ENCODE measurements around the gene CHMP4B. TPM values are rescaled to one million over a fixed set of nuclear protein-coding genes. Genes with fewer than 3 reads are reported as not detected.

Gene CHMP4B, protein sequence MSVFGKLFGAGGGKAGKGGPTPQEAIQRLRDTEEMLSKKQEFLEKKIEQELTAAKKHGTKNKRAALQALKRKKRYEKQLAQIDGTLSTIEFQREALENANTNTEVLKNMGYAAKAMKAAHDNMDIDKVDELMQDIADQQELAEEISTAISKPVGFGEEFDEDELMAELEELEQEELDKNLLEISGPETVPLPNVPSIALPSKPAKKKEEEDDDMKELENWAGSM
- 104 TPM for polyA plus RNA-seq (2012; ENCODE audit: insufficient read length, low read depth)

DNA sequence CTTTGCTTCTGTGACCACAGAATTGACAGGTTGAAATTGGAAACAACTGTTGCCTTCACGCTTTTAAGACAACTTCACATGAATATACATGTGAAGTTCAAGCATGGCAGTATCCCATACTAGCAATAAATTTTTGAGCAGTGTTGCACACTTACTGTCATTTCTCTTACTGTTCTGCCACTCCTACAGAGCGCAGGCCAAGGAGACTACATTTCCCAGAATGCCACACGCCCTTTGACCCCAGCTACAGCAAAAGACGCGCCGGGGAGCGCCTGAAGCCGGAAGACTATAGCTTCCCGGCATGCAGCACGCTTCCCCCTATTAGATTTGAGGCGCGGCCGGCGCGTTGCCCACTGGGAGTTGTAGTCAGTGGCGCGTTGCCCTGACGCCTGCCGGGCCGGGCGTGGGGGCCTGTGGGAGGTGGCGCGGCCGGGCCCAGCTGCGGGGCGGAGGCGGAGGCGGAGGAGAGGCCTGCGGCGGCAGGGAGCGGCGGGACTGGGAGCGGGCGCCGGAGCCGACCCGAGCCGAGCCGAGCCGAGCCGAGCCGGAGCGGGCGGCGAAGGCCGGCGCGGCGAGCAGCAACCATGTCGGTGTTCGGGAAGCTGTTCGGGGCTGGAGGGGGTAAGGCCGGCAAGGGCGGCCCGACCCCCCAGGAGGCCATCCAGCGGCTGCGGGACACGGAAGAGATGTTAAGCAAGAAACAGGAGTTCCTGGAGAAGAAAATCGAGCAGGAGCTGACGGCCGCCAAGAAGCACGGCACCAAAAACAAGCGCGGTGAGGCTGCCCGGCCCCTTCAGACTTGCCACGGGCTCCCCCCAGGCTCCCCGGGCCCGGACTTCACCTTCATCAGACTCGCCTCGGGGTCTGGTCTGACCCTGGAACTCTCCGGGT, at the start of gene CHMP4B:
Gene CHMP4B (plus strand): TSS at position 464 of the 891 bp plus-strand sequence. CDS start 121 bp downstream, at position 585.
- TF ChIP-seq, protein P1, sequence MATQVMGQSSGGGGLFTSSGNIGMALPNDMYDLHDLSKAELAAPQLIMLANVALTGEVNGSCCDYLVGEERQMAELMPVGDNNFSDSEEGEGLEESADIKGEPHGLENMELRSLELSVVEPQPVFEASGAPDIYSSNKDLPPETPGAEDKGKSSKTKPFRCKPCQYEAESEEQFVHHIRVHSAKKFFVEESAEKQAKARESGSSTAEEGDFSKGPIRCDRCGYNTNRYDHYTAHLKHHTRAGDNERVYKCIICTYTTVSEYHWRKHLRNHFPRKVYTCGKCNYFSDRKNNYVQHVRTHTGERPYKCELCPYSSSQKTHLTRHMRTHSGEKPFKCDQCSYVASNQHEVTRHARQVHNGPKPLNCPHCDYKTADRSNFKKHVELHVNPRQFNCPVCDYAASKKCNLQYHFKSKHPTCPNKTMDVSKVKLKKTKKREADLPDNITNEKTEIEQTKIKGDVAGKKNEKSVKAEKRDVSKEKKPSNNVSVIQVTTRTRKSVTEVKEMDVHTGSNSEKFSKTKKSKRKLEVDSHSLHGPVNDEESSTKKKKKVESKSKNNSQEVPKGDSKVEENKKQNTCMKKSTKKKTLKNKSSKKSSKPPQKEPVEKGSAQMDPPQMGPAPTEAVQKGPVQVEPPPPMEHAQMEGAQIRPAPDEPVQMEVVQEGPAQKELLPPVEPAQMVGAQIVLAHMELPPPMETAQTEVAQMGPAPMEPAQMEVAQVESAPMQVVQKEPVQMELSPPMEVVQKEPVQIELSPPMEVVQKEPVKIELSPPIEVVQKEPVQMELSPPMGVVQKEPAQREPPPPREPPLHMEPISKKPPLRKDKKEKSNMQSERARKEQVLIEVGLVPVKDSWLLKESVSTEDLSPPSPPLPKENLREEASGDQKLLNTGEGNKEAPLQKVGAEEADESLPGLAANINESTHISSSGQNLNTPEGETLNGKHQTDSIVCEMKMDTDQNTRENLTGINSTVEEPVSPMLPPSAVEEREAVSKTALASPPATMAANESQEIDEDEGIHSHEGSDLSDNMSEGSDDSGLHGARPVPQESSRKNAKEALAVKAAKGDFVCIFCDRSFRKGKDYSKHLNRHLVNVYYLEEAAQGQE (IDR thresholded peaks at IDR 0.05; ENCODE audit: insufficient read depth in 1 of 2, low read depth in 2 of 2, low read length in 2 of 2) = no peak
- TF ChIP-seq POLR2AphosphoS5 (IDR thresholded peaks at IDR 0.05; ENCODE audit: low read depth, low read length) (no peak), SIN3A (IDR thresholded peaks at IDR 0.05; ENCODE audit: borderline replicate concordance, insufficient read depth, low read length) (no peak), FOXP2 (optimal IDR thresholded peaks at IDR 0.05; ENCODE audit: borderline replicate concordance, extremely low read depth, extremely low read length, insufficient read depth) (no peak), TAF1 (IDR thresholded peaks at IDR 0.05; ENCODE audit: borderline replicate concordance, insufficient read depth, low read length) (no peak)

DNA sequence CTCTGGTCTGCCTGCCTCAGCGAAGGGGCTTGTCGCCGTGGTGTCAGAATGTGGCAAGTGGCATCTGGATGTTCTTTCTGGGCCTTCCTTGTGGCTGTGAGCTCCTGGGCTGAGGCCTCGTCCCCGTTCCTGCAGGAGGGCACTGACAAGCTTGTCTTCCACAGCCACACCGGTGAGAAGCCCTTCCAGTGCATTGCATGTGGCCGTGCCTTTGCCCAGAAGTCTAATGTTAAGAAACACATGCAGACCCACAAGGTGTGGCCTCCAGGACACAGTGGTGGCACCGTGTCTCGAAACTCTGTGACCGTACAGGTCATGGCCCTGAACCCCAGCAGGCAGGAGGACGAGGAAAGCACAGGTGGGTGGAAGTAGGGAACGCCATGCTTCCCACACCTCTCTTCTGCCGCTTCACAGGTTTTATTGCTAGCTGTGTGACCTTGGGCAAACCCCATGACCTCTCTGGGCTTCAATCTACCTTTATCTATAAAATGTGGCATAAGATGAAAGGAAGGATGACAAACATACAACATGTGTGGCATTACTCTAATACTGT, 49.4 kb upstream of the CHMP4B start:
- TF ChIP-seq FOXP2 (optimal IDR thresholded peaks at IDR 0.05; ENCODE audit: borderline replicate concordance, extremely low read depth, extremely low read length, insufficient read depth) = no peak
- TF ChIP-seq SIN3A (IDR thresholded peaks at IDR 0.05; ENCODE audit: borderline replicate concordance, insufficient read depth, low read length) = no peak
- TF ChIP-seq POLR2AphosphoS5 (IDR thresholded peaks at IDR 0.05; ENCODE audit: low read depth, low read length) = no peak
- TF ChIP-seq, protein P1 (IDR thresholded peaks at IDR 0.05; ENCODE audit: insufficient read depth in 1 of 2, low read depth in 2 of 2, low read length in 2 of 2) = no peak
- TF ChIP-seq TAF1 (IDR thresholded peaks at IDR 0.05; ENCODE audit: borderline replicate concordance, insufficient read depth, low read length) = no peak

DNA sequence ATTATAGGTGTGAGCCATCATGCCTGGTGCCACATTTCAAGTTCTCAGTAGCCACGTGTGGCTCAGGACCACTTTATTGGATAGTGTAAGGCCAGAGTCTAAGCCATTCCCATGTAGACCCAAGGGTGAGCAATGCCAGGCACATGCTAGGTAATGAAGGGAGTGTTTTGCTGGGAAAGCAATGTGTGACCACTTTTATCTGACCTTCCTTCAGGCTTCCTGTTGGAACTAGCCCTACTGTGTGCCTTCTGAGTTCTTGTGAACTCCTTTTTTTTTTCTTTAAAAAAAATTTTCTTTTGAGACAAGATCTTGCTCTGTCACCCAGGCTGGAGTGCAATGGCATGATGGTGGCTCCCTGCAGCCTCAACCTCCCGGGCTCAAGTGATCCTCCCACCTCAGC, 46.0 kb upstream of the CHMP4B start:
- TF ChIP-seq, protein P1 (IDR thresholded peaks at IDR 0.05; ENCODE audit: insufficient read depth in 1 of 2, low read depth in 2 of 2, low read length in 2 of 2) = no peak
- TF ChIP-seq FOXP2 (optimal IDR thresholded peaks at IDR 0.05; ENCODE audit: borderline replicate concordance, extremely low read depth, extremely low read length, insufficient read depth) (no peak), POLR2AphosphoS5 (IDR thresholded peaks at IDR 0.05; ENCODE audit: low read depth, low read length) (no peak), TAF1 (IDR thresholded peaks at IDR 0.05; ENCODE audit: borderline replicate concordance, insufficient read depth, low read length) (no peak), SIN3A (IDR thresholded peaks at IDR 0.05; ENCODE audit: borderline replicate concordance, insufficient read depth, low read length) (no peak)

DNA sequence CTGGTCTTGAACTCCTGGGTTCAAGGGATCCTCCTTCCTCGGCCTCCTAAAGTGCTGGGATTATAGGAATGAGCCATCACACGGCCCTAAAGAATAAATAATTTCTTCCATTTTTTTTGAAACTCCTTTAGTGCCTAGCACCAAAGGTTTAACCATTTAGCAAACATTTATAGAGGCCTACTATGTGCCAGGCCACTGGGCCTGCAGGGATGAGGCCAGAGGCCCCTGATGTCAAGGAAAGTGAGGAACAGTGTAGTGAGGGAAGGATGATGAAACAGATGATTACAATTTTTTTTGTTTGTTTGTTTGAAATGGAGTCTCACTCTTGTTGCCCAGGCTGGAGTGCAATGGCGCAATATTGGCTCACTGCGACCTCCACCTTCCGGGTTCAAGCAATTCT, 45.6 kb upstream of the CHMP4B start:
- TF ChIP-seq TAF1 (IDR thresholded peaks at IDR 0.05; ENCODE audit: borderline replicate concordance, insufficient read depth, low read length) (no peak), FOXP2 (optimal IDR thresholded peaks at IDR 0.05; ENCODE audit: borderline replicate concordance, extremely low read depth, extremely low read length, insufficient read depth) (no peak), SIN3A (IDR thresholded peaks at IDR 0.05; ENCODE audit: borderline replicate concordance, insufficient read depth, low read length) (no peak)

DNA sequence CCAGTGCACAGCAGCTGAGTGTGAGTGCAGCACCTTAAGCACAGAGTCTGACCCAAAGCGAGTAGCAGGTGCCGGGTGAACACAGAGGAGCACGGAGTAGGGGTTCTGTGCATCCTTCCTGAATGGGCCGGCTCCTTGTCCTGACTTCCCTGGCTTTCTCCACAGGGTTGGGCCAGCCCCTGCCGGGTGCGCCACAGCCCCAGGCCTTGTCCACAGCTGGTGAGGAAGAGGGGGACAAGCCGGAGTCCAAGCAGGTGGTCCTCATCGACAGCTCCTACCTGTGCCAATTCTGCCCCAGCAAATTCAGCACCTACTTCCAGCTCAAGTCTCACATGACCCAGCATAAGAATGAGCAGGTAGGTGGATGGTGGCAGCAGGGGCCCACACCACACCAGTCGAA, 44.5 kb upstream of the CHMP4B start:
- no peak for TF ChIP-seq SIN3A (IDR thresholded peaks at IDR 0.05; ENCODE audit: borderline replicate concordance, insufficient read depth, low read length)
- TF ChIP-seq, protein P1 (IDR thresholded peaks at IDR 0.05; ENCODE audit: insufficient read depth in 1 of 2, low read depth in 2 of 2, low read length in 2 of 2) = no peak
